SK-N-SH (cell line): Measurements from ENCODE around the gene PCNX4. TPM values are rescaled to one million over a fixed set of nuclear protein-coding genes. Genes with fewer than 3 reads are reported as not detected.

Experiments used
- CTCF ChIA-PET: fragments of 300-600, 350-600 bp; formaldehyde crosslinking; extraction: SDS; loops from one replicate; lab custom pipeline; 2021; lab: Yijun Ruan, JAX
- POLR2A ChIA-PET: fragments of 350-600 bp; sonication (Branson Sonifier 250); formaldehyde crosslinking; extraction: SDS; loops from one replicate; lab custom pipeline; 2020; ENCODE audit warnings: antibody characterized with exemption, inconsistent platforms; lab: Yijun Ruan, JAX
- DNase-seq: peaks from one replicate; pipeline ENCODE4 v3.0.0; 2012
- H2AFZ ChIP-seq: fragments of 200-600 bp; sonication (generic); 2 replicates; pipeline ENCODE4 v1.8.1; 2016; ENCODE audit warnings: antibody characterized with exemption, mild to moderate bottlenecking, low read depth
- H3F3A ChIP-seq: fragments of 200-600 bp; sonication (generic); replicated peaks from 2 replicates; pipeline ENCODE3; 2016; ENCODE audit warnings: antibody characterized with exemption, mild to moderate bottlenecking; ENCODE audit not compliant: insufficient read depth
- H3K27ac ChIP-seq, 2 experiments: fragments of 200-500 bp in 1 of 2; fragments of 200-600 bp in 1 of 2; sonication (Bioruptor generic) in 1 of 2; sonication (generic), shearing (Covaris generic) in 1 of 2; 2 replicates each; pipeline versions ENCODE4 v1.5.1 to v1.6.1; 2014 to 2016; ENCODE audit warnings: low read depth in 2 of 2, inconsistent platforms in 1 of 2, low read length in 1 of 2, mild to moderate bottlenecking in 1 of 2, mixed read lengths in 1 of 2
- H3K27me3 ChIP-seq: fragments of 200-600 bp; sonication (generic), shearing (Covaris generic); 2 replicates; pipeline ENCODE4 v1.6.1; 2016; ENCODE audit warnings: mixed run types; ENCODE audit not compliant: insufficient read depth
- H3K36me3 ChIP-seq, 2 experiments: fragments of 200-500 bp in 1 of 2; fragments of 200-600 bp in 1 of 2; sonication (Bioruptor generic) in 1 of 2; sonication (generic) in 1 of 2; replicated peaks in 1 of 2; 2 replicates each; pipeline versions ENCODE3 to v1.5.1; 2014 to 2016; ENCODE audit warnings: low read length in 1 of 2, mild to moderate bottlenecking in 1 of 2; ENCODE audit not compliant: insufficient read depth in 2 of 2, control insufficient read depth in 1 of 2
- H3K4me1 ChIP-seq, 2 experiments: fragments of 200-500 bp in 1 of 2; fragments of 200-600 bp in 1 of 2; sonication (Bioruptor generic) in 1 of 2; sonication (generic), shearing (Covaris generic) in 1 of 2; 2 replicates each; pipeline versions ENCODE4 v1.5.1 to v1.6.1; 2014 to 2016; ENCODE audit warnings: low read depth in 1 of 2, low read length in 1 of 2, mixed run types in 1 of 2; ENCODE audit not compliant: insufficient read depth in 2 of 2, control insufficient read depth in 1 of 2
- H3K4me2 ChIP-seq: fragments of 200-600 bp; sonication (generic), shearing (Covaris generic); 2 replicates; pipeline ENCODE4 v1.6.1; 2017; ENCODE audit warnings: mixed run types
- H3K4me3 ChIP-seq, 2 experiments: fragments of 200-500 bp in 1 of 2; fragments of 200-600 bp in 1 of 2; sonication (Bioruptor generic) in 1 of 2; sonication (generic), shearing (Covaris generic) in 1 of 2; 2 replicates each; pipeline versions ENCODE4 v1.5.1 to v1.8.1; 2014 to 2016; ENCODE audit warnings: low read depth in 2 of 2, inconsistent platforms in 1 of 2, low read length in 1 of 2, mild to moderate bottlenecking in 1 of 2, mixed read lengths in 1 of 2, moderate library complexity in 1 of 2
- H3K79me2 ChIP-seq: fragments of 200-600 bp; sonication (generic); 2 replicates; pipeline ENCODE4 v1.8.1; 2017; ENCODE audit warnings: mild to moderate bottlenecking; ENCODE audit not compliant: insufficient read depth
- H3K9ac ChIP-seq: fragments of 200-600 bp; sonication (generic); 2 replicates; pipeline ENCODE4 v1.6.1; 2017; ENCODE audit warnings: mixed run types
- H3K9me2 ChIP-seq: fragments of 200-600 bp; sonication (generic); 2 replicates; pipeline ENCODE4 v1.6.1; 2017; ENCODE audit warnings: mixed run types
- H3K9me3 ChIP-seq: fragments of 200-600 bp; sonication (generic); 2 replicates; pipeline ENCODE4 v1.6.1; 2017; ENCODE audit warnings: mixed run types, mild to moderate bottlenecking, moderate library complexity
- H4K20me1 ChIP-seq: fragments of 200-600 bp; sonication (generic); 2 replicates; pipeline ENCODE4 v1.6.1; 2017; ENCODE audit warnings: mild to moderate bottlenecking, mixed run types; ENCODE audit not compliant: insufficient read depth
- CHD2 ChIP-seq: fragments of 150-350 bp; IDR thresholded peaks from 2 replicates; pipeline ENCODE4 v1.6.1; 2018; ENCODE audit warnings: low read length; ENCODE audit not compliant: partially characterized antibody
- MEF2A ChIP-seq: IDR thresholded peaks from 2 replicates; pipeline ENCODE4 v1.4.0; 2012; ENCODE audit warnings: low read depth, borderline replicate concordance
- MXI1 ChIP-seq: IDR thresholded peaks from 2 replicates; pipeline ENCODE4 v1.6.1; 2012; ENCODE audit warnings: mild to moderate bottlenecking, low read depth, low read length, improper control_type of control experiment
- NRF1 ChIP-seq: IDR thresholded peaks from 2 replicates; pipeline ENCODE4 v1.6.1; 2012; ENCODE audit warnings: low read depth, mild to moderate bottlenecking, low read length
- RAD21 ChIP-seq: IDR thresholded peaks from 2 replicates; pipeline ENCODE4 v1.6.1; 2012; ENCODE audit warnings: mild to moderate bottlenecking, low read length
- RFX5 ChIP-seq: IDR thresholded peaks from 2 replicates; pipeline ENCODE4 v1.6.1; 2012; ENCODE audit warnings: mild to moderate bottlenecking, improper control_type of control experiment, low read length
- SMC3 ChIP-seq: IDR thresholded peaks from 2 replicates; pipeline ENCODE4 v1.6.1; 2012; ENCODE audit warnings: low read depth, low read length, improper control_type of control experiment
- TAF1 ChIP-seq: IDR thresholded peaks from 2 replicates; pipeline ENCODE4 v1.6.1; 2012; ENCODE audit warnings: low read depth, mild to moderate bottlenecking, low read length, moderate library complexity, borderline replicate concordance
- YY1 ChIP-seq: IDR thresholded peaks from 2 replicates; pipeline ENCODE4 v1.4.0; 2012; ENCODE audit warnings: low read depth, mild to moderate bottlenecking
- WGBS: methylation state at CpG from one replicate; pipeline ENCODE4 v1.1.6; 2017; ENCODE audit warnings: low lambda C conversion rate; 5-methylcytosine and 5-hydroxymethylcytosine counted together
- polyA plus RNA-seq, 3 experiments: library from polyadenylated mRNA; depleted of rRNA; stranded (reverse); fragments of >200 nt; gene quantifications; 2 replicates each; pipeline ENCODE4 v1.2.3, GENCODE V29; 2012
- TF ChIP-seq, protein P1 (sequence below): fragments of 200-600 bp; sonication (generic); IDR thresholded peaks from 2 replicates; pipeline ENCODE4 v1.6.1; 2017; ENCODE audit warnings: antibody characterized with exemption, mild to moderate bottlenecking, moderate library complexity
- TF ChIP-seq, protein P2 (sequence below): IDR thresholded peaks from 2 replicates; pipeline ENCODE4 v1.4.0; 2012; ENCODE audit warnings: low read depth, borderline replicate concordance
- TF ChIP-seq, protein P3 (sequence below): fragments of 150-350 bp; IDR thresholded peaks from 2 replicates; pipeline ENCODE4 v1.6.1; 2016; ENCODE audit warnings: mild to moderate bottlenecking, low read depth, low read length
- TF ChIP-seq, protein P4 (sequence below): IDR thresholded peaks from 2 replicates; pipeline ENCODE4 v1.4.0; 2012; ENCODE audit warnings: low read depth
- TF ChIP-seq, protein P5 (sequence below): IDR thresholded peaks from 2 replicates; pipeline ENCODE4; 2012

Gene PCNX4
- polyA plus RNA-seq, 1 of the 3 experiments (the other 2 are of a cell fraction) = 21.1 TPM

DNA sequence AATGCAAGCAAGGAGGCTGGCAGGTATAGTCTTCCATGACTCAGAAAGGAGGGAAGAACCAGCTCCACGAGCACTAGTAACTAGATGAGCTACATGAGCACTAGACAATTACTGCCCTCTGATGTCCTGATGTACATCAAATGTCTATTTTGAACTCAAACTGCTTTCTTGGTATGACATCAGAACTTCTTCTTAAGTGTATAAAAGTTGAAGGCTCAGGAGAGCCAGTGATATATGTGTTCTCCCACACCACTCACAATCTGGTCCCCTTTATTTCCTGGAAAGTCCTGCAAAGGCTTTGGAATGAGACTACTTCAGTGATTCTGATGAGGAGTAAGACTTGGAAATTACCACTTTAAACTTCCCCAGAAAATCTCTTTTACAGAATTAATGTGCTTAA lies 92.0 kb downstream of the PCNX4 start (continued):
- TF ChIP-seq RFX5 (no peak), CHD2 (no peak), MEF2A (no peak)
- TF ChIP-seq, protein P1, sequence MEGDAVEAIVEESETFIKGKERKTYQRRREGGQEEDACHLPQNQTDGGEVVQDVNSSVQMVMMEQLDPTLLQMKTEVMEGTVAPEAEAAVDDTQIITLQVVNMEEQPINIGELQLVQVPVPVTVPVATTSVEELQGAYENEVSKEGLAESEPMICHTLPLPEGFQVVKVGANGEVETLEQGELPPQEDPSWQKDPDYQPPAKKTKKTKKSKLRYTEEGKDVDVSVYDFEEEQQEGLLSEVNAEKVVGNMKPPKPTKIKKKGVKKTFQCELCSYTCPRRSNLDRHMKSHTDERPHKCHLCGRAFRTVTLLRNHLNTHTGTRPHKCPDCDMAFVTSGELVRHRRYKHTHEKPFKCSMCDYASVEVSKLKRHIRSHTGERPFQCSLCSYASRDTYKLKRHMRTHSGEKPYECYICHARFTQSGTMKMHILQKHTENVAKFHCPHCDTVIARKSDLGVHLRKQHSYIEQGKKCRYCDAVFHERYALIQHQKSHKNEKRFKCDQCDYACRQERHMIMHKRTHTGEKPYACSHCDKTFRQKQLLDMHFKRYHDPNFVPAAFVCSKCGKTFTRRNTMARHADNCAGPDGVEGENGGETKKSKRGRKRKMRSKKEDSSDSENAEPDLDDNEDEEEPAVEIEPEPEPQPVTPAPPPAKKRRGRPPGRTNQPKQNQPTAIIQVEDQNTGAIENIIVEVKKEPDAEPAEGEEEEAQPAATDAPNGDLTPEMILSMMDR = no peak
- TF ChIP-seq, all 33 proteins: peak for 0

DNA sequence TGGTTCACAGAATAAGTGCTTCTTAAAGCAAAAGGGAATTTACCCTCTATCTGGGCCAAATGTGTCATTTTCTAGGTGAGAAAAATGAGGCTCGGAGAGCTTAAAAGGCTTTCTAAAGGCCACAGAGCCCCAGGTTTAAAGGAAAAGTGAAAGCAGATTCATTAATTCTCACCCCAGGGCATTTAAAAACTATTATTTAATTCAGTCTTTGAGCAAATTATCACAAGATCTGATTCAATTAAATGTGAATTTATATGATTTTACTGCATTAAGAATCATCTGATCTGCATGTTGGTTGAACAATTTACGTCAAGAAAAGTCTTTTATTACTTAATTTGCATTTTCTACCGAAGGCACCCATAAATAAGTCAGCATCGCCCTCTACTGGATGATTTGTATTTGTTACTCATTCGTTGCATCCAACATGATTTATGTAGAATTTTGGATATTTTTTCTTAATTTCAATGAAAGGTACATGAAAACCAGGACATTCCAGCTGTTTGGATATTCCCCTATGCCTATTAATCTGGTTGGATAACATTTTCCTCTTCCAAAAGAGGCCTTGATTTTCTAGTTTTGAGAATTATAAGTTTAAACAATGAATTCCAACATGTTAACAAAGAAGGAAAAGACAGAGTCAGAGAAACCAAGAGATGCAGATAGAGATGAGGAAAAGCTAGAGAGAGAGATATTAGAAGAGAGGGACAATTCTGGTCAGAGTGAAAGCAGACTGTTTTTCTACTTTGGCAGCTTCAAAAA lies 92.6 kb downstream of the PCNX4 start:
- POLR2A ChIA-PET = interaction anchor here (1.0 kb wide), 1 partner anchor 65 kb away, joined by 3 read pairs; the partner anchor contains the start of gene PPM1A
- peak overlapping the region; percentile 40 to 61 for H3K4me3 ChIP-seq
- H2AFZ ChIP-seq = peak overlapping the region; percentile 96

More for the DNA sequence above, 92.6 kb downstream of the PCNX4 start:
- peak overlapping the region; percentile 39; the same call in 1 of the 2 replicates for H3K9ac ChIP-seq
- H3K36me3 ChIP-seq = no peaks in the 10 kb centered on the region
- WGBS = under 1% methylated on average over 5 of the region's 5 CpGs
- H4K20me1 ChIP-seq = no peaks in the 10 kb centered on the region
- no peaks in the 10 kb centered on the region for H3K79me2 ChIP-seq
- H3K4me2 ChIP-seq = peak overlapping the region; percentile 80
- no peaks in the 10 kb centered on the region for H3K27me3 ChIP-seq
- DNase-seq = no peak
- no peaks in the 10 kb centered on the region for H3K9me2 ChIP-seq
- no peaks in the 10 kb centered on the region for H3F3A ChIP-seq
- no peaks in the 10 kb centered on the region for H3K9me3 ChIP-seq
- peak overlapping the region in 1 of 2 experiments; percentile 68; a peak in 2 of 4 replicates for H3K27ac ChIP-seq
- TF ChIP-seq SMC3 (peak; percentile 76), RFX5 (no peak), MXI1 (no peak), YY1 (no peak), NRF1 (no peak), RAD21 (peak; percentile 93), TAF1 (no peak)
- TF ChIP-seq, protein P1 = peak; percentile 90
- TF ChIP-seq, protein P2, sequence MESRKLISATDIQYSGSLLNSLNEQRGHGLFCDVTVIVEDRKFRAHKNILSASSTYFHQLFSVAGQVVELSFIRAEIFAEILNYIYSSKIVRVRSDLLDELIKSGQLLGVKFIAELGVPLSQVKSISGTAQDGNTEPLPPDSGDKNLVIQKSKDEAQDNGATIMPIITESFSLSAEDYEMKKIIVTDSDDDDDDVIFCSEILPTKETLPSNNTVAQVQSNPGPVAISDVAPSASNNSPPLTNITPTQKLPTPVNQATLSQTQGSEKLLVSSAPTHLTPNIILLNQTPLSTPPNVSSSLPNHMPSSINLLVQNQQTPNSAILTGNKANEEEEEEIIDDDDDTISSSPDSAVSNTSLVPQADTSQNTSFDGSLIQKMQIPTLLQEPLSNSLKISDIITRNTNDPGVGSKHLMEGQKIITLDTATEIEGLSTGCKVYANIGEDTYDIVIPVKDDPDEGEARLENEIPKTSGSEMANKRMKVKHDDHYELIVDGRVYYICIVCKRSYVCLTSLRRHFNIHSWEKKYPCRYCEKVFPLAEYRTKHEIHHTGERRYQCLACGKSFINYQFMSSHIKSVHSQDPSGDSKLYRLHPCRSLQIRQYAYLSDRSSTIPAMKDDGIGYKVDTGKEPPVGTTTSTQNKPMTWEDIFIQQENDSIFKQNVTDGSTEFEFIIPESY = no peak
- TF ChIP-seq, protein P3, sequence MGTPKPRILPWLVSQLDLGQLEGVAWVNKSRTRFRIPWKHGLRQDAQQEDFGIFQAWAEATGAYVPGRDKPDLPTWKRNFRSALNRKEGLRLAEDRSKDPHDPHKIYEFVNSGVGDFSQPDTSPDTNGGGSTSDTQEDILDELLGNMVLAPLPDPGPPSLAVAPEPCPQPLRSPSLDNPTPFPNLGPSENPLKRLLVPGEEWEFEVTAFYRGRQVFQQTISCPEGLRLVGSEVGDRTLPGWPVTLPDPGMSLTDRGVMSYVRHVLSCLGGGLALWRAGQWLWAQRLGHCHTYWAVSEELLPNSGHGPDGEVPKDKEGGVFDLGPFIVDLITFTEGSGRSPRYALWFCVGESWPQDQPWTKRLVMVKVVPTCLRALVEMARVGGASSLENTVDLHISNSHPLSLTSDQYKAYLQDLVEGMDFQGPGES = no peak
- TF ChIP-seq, protein P4, sequence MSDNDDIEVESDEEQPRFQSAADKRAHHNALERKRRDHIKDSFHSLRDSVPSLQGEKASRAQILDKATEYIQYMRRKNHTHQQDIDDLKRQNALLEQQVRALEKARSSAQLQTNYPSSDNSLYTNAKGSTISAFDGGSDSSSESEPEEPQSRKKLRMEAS = no peak
- TF ChIP-seq, protein P5, sequence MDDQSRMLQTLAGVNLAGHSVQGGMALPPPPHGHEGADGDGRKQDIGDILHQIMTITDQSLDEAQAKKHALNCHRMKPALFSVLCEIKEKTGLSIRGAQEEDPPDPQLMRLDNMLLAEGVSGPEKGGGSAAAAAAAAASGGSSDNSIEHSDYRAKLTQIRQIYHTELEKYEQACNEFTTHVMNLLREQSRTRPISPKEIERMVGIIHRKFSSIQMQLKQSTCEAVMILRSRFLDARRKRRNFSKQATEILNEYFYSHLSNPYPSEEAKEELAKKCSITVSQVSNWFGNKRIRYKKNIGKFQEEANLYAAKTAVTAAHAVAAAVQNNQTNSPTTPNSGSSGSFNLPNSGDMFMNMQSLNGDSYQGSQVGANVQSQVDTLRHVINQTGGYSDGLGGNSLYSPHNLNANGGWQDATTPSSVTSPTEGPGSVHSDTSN = 0 out of 2 replicates have a peak, but pooled peaks have one; percentile 3
- CTCF ChIA-PET = interaction anchor here (0.6 to 8.4 kb wide), 60 partner anchors 10 to 677 kb away, joined by 3 to 110 read pairs (median 4); partner anchors contain the start of genes CCDC175, DHRS7, LRRC9 and PCNX4
- peaks cover 6 to 8% of the 10 kb centered on the region in 2 experiments; a peak in 2 of 4 replicates for H3K4me1 ChIP-seq
